NCI-H1092 treated with DMSO at 0.1 percent for 48 hours (cell line): Measurements from ENCODE around the gene MEX3B.

Experiments used
- DNase-seq: peaks from one replicate; lab custom pipeline; 2025; lab: John Stamatoyannopoulos, UW

Gene MEX3B

GRCh38 chr15:82045892-82046665 is at the start of gene MEX3B:
TSS of gene MEX3B (minus strand) at chr15:82046018. CDS start at chr15:82045705, 313 bp downstream.
- DNase-seq, result peak; percentile 94

GRCh38 chr15:82093774-82094211 is 48.0 kb upstream of the MEX3B start:
- DNase-seq, result no peak

GRCh38 chr15:82093325-82093724 is 47.5 kb upstream of the MEX3B start:
- no peak for DNase-seq

- no peak for DNase-seq
Observed at GRCh38 chr15:82091636-82092140, 45.9 kb upstream of the MEX3B start.

GRCh38 chr15:82086243-82086995 is 40.6 kb upstream of the MEX3B start:
- no peak for DNase-seq

- DNase-seq, result no peak
Observed at GRCh38 chr15:82081914-82082762, 36.3 kb upstream of the MEX3B start.

GRCh38 chr15:82080774-82081173 is 35.0 kb upstream of the MEX3B start:
- no peak for DNase-seq

- DNase-seq, result no peak
Observed at GRCh38 chr15:82079736-82080135, 33.9 kb upstream of the MEX3B start.

- DNase-seq, result no peak
Observed at GRCh38 chr15:82074610-82075009, 28.8 kb upstream of the MEX3B start.

- DNase-seq, result no peak
Observed at GRCh38 chr15:82072926-82073537, 27.2 kb upstream of the MEX3B start.

GRCh38 chr15:82066455-82066854 is 20.6 kb upstream of the MEX3B start:
- no peak for DNase-seq

GRCh38 chr15:82064824-82065223 is 19.0 kb upstream of the MEX3B start:
- no peak for DNase-seq

- no peak for DNase-seq
Observed at GRCh38 chr15:82062479-82063454, 16.9 kb upstream of the MEX3B start.

GRCh38 chr15:82060817-82061216 is 15.0 kb upstream of the MEX3B start:
- no peak for DNase-seq

GRCh38 chr15:82058517-82059204 is 12.8 kb upstream of the MEX3B start:
- DNase-seq, result no peak

GRCh38 chr15:82058026-82058425 is 12.2 kb upstream of the MEX3B start:
- no peak for DNase-seq

GRCh38 chr15:82056958-82057823 is 11.4 kb upstream of the MEX3B start:
- DNase-seq, result no peak

GRCh38 chr15:82052751-82053150 is 6.9 kb upstream of the MEX3B start:
- no peak for DNase-seq

- DNase-seq, result no peak
Observed at GRCh38 chr15:82051664-82052063, 5.8 kb upstream of the MEX3B start.
